ENCODE data around the gene HERC4. TPM values are rescaled to one million over a fixed set of nuclear protein-coding genes. Genes with fewer than 3 reads are reported as not detected.

HERC4 gene
- total RNA-seq, 1 experiment from 2014 or later, result 36.5 TPM

- H3K9me3 ChIP-seq (ENCODE audit: control insufficient read depth in 1 of 2, insufficient read depth in 1 of 2, low read depth in 1 of 2, low read length in 2 of 2), result no peaks in the 10 kb centered on the region
- H3K4me1 ChIP-seq (ENCODE audit: control insufficient read depth in 1 of 2, insufficient read depth in 2 of 2, low read length in 2 of 2), result peaks cover 10 to 52% of the 10 kb centered on the region in 2 experiments
- H2AFZ ChIP-seq (ENCODE audit: low read depth, low read length, poor library complexity, severe bottlenecking), result peak overlapping the region; percentile 94
- ChIA-PET POLR2A (interaction anchor here (0.7 to 0.9 kb wide), 3 partner anchors 10 to 992 kb away, joined by 3 to 5 read pairs (median 3); no protein-coding TSS in a partner anchor), RAD21 (ENCODE audit: low non-redundant PET in 1 of 2, low total read pairs in 2 of 2, uncharacterized antibody in 2 of 2, unreplicated experiment in 2 of 2) (no interaction called here), CTCF (no interaction called here)
- ATAC-seq (peak; percentile 49; the same call in 1 of the 2 replicates), DNase-seq (ENCODE audit: low read depth, low spot score) (no peak)
- H3K79me2 ChIP-seq (ENCODE audit: insufficient read depth, low read length), result no peaks in the 10 kb centered on the region
- no peaks in the 10 kb centered on the region for H4K20me1 ChIP-seq (ENCODE audit: insufficient read depth)
- no peak overlapping the region for H3K27ac ChIP-seq (ENCODE audit: low read depth, low read length)
- H3K9me2 ChIP-seq (ENCODE audit: insufficient read depth), result no peaks in the 10 kb centered on the region
- peak overlapping the region in 1 of 2 experiments; percentile 35; a peak in 2 of 4 replicates for H3K4me3 ChIP-seq (replicated peaks in 1 of 2; ENCODE audit: low read depth in 1 of 2, low read length in 2 of 2)
- intact Hi-C loops (cut with micrococcal nuclease), result no loop called here
- peak overlapping the region; percentile 63 for H3K4me2 ChIP-seq (ENCODE audit: low read length)
- TF ChIP-seq ELF1 (IDR thresholded peaks at IDR 0.05; ENCODE audit: borderline replicate concordance, low read depth) (no peak), CBX3 (IDR thresholded peaks at IDR 0.05; ENCODE audit: low read depth) (0 out of 2 replicates have a peak, but pooled peaks have one; percentile 28), EGR1 (IDR thresholded peaks at IDR 0.05; ENCODE audit: low read depth) (no peak), POLR2A (IDR thresholded peaks at IDR 0.05; ENCODE audit: borderline replicate concordance, extremely low read depth, insufficient read depth, insufficient read length) (no peak), SRF (IDR thresholded peaks at IDR 0.05; ENCODE audit: low read depth) (no peak), EZH2phosphoT487 (IDR thresholded peaks at IDR 0.05; ENCODE audit: borderline replicate concordance) (no peak), MAX (IDR thresholded peaks at IDR 0.05) (0 out of 2 replicates have a peak, but pooled peaks have one; percentile 22), ZNF274 (IDR thresholded peaks at IDR 0.05; ENCODE audit: low read depth, low read length) (no peak), RAD21 (IDR thresholded peaks at IDR 0.05; ENCODE audit: low read depth) (no peak), ZBTB33 (IDR thresholded peaks at IDR 0.05; ENCODE audit: extremely low read depth, insufficient replicate concordance, low read length) (no peak), EZH2 (IDR thresholded peaks at IDR 0.05) (no peak), ZFX (IDR thresholded peaks at IDR 0.05) (no peak), CEBPB (IDR thresholded peaks at IDR 0.05; ENCODE audit: low read depth) (no peak)
- H3K9ac ChIP-seq (ENCODE audit: low read length), result peak overlapping the region; percentile 47
- no peaks in the 10 kb centered on the region for H3K27me3 ChIP-seq (ENCODE audit: insufficient read depth, low read length)
- H3K36me3 ChIP-seq (ENCODE audit: control insufficient read depth in 1 of 2, insufficient read depth in 2 of 2, low read length in 2 of 2), result no peaks in the 10 kb centered on the region
- BruUV-seq (replicated peaks), result no TSS peak
Observed at GRCh38 chr10:68106656-68107055, 31.6 kb upstream of the HERC4 start.
